ENCODE measurements around the gene SLC35F3. TPM values are rescaled to one million over a fixed set of nuclear protein-coding genes. Genes with fewer than 3 reads are reported as not detected.
A peak's percentile ranks its signal among the peaks of the same experiment; 100 is the strongest.
"Not testable (repeated sequence)": the region's sequence is repeated elsewhere in the genome, so short reads cannot be mapped to it uniquely, and the experiment has no call there.

Gene SLC35F3
- total RNA-seq, 1 donor from 2014 or later, result not detected

GRCh38 chr1:234208351-234208750 is 303.9 kb downstream of the SLC35F3 start:
- H3K36me3 ChIP-seq, result no peaks in the 10 kb centered on the region
- no peak for DNase-seq
- no peak overlapping the region for H3K27ac ChIP-seq (replicated peaks)
- H3K27me3 ChIP-seq (ENCODE audit: low read depth), result peaks cover 29% of the 10 kb centered on the region
- no peaks in the 10 kb centered on the region for H3K9me3 ChIP-seq (replicated peaks)
- no peak overlapping the region for H3K4me3 ChIP-seq
- intact Hi-C loops (cut with micrococcal nuclease), result no loop called here
- no peak for TF ChIP-seq CTCF (IDR thresholded peaks at IDR 0.05; ENCODE audit: borderline replicate concordance)
- H3K4me1 ChIP-seq, result peaks cover 4% of the 10 kb centered on the region

- no peak for DNase-seq
- H3K36me3 ChIP-seq, result no peaks in the 10 kb centered on the region
- intact Hi-C loops (cut with micrococcal nuclease), result no loop called here
- H3K4me1 ChIP-seq, result peaks cover 4% of the 10 kb centered on the region
- TF ChIP-seq CTCF (IDR thresholded peaks at IDR 0.05; ENCODE audit: borderline replicate concordance), result no peak
- H3K27ac ChIP-seq (replicated peaks), result no peak overlapping the region
- H3K4me3 ChIP-seq, result no peak overlapping the region
- H3K9me3 ChIP-seq (replicated peaks), result no peaks in the 10 kb centered on the region
- peaks cover 34% of the 10 kb centered on the region for H3K27me3 ChIP-seq (ENCODE audit: low read depth)
Measured at GRCh38 chr1:234208791-234209190, 304.3 kb downstream of the SLC35F3 start.

- H3K9me3 ChIP-seq (replicated peaks); H3K36me3 ChIP-seq; intact Hi-C loops (cut with micrococcal nuclease); DNase-seq; H3K27ac ChIP-seq (replicated peaks); H3K4me3 ChIP-seq: not testable (repeated sequence)
- Histone ChIP-seq H3K4me1 (peaks cover 17% of the 10 kb centered on the region), H3K27me3 (ENCODE audit: low read depth) (peaks cover 50% of the 10 kb centered on the region)
Measured at GRCh38 chr1:234210429-234210828, 306.0 kb downstream of the SLC35F3 start.

- H3K4me1 ChIP-seq, result peaks cover 13% of the 10 kb centered on the region
- H3K4me3 ChIP-seq; intact Hi-C loops (cut with micrococcal nuclease); H3K36me3 ChIP-seq; H3K9me3 ChIP-seq (replicated peaks); H3K27ac ChIP-seq (replicated peaks); DNase-seq: not testable (repeated sequence)
- peaks cover 64% of the 10 kb centered on the region for H3K27me3 ChIP-seq (ENCODE audit: low read depth)
Measured at GRCh38 chr1:234211855-234212254, 307.4 kb downstream of the SLC35F3 start.

- H3K27ac ChIP-seq (replicated peaks), result no peak overlapping the region
- peaks cover 13% of the 10 kb centered on the region for H3K4me1 ChIP-seq
- DNase-seq, result no peak
- TF ChIP-seq CTCF (IDR thresholded peaks at IDR 0.05; ENCODE audit: borderline replicate concordance), result peak; percentile 54
- intact Hi-C loops (cut with micrococcal nuclease), result no loop called here
- H3K36me3 ChIP-seq, result no peaks in the 10 kb centered on the region
- no peak overlapping the region for H3K4me3 ChIP-seq
- H3K9me3 ChIP-seq (replicated peaks), result no peaks in the 10 kb centered on the region
- peaks cover 74% of the 10 kb centered on the region for H3K27me3 ChIP-seq (ENCODE audit: low read depth)
Measured at GRCh38 chr1:234212764-234213657, 308.5 kb downstream of the SLC35F3 start.

- intact Hi-C loops (cut with micrococcal nuclease), result no loop called here
- no peak for TF ChIP-seq CTCF (IDR thresholded peaks at IDR 0.05; ENCODE audit: borderline replicate concordance)
- Histone ChIP-seq H3K27me3 (ENCODE audit: low read depth) (peaks cover 77% of the 10 kb centered on the region), H3K36me3 (no peaks in the 10 kb centered on the region), H3K9me3 (replicated peaks) (no peaks in the 10 kb centered on the region), H3K4me3 (peak overlapping the region; percentile 61), H3K4me1 (peaks cover 13% of the 10 kb centered on the region), H3K27ac (replicated peaks) (no peak overlapping the region)
- no peak for DNase-seq
Measured at GRCh38 chr1:234213658-234214128, 309.2 kb downstream of the SLC35F3 start.
